SU-DHL-6 (cell line): ENCODE results near the gene GGT6.
A peak's percentile ranks its signal among the peaks of the same experiment; 100 is the strongest.

Experiments used
- H2AFZ ChIP-seq: fragments of 200-600 bp; sonication (generic); 2 replicates; pipeline ENCODE4 v1.6.1; 2014; ENCODE audit warnings: low read depth, mild to moderate bottlenecking, moderate library complexity, mixed read lengths, antibody characterized with exemption, low read length; ENCODE audit not compliant: severe bottlenecking
- H3F3A ChIP-seq: fragments of 200-600 bp; shearing (Covaris generic); 2 replicates; pipeline ENCODE4 v1.6.0; 2016; ENCODE audit warnings: antibody characterized with exemption, mild to moderate bottlenecking; ENCODE audit not compliant: insufficient read depth
- H3K27ac ChIP-seq: fragments of 200-600 bp; sonication (generic); 2 replicates; pipeline ENCODE4 v1.5.1; 2016; ENCODE audit warnings: low read depth, mild to moderate bottlenecking, low read length, moderate library complexity, mixed read lengths
- H3K27me3 ChIP-seq: fragments of 200-600 bp; sonication (generic), shearing (Covaris generic); 2 replicates; pipeline ENCODE4 v1.6.0; 2014; ENCODE audit warnings: mild to moderate bottlenecking, low read length
- H3K36me3 ChIP-seq: fragments of 200-600 bp; sonication (generic); 2 replicates; pipeline ENCODE4 v1.6.1; 2014; ENCODE audit warnings: mild to moderate bottlenecking, low read length, mixed read lengths
- H3K4me2 ChIP-seq: fragments of 300-600, 200-600 bp; shearing (Covaris generic), sonication (generic); 2 replicates; pipeline ENCODE4 v1.6.0; 2014; ENCODE audit warnings: low read length, low read depth, mild to moderate bottlenecking; ENCODE audit not compliant: poor library complexity, severe bottlenecking
- H3K4me3 ChIP-seq: fragments of 200-600 bp; sonication (generic); 2 replicates; pipeline ENCODE4 v1.5.1; 2014; ENCODE audit warnings: antibody characterized with exemption, low read length, mild to moderate bottlenecking, mixed read lengths; ENCODE audit not compliant: insufficient read depth, poor library complexity, severe bottlenecking
- H3K79me2 ChIP-seq: fragments of 200-600 bp; sonication (generic); 2 replicates; pipeline ENCODE4 v1.6.1; 2014; ENCODE audit warnings: mild to moderate bottlenecking, low read length, moderate library complexity; ENCODE audit not compliant: insufficient read depth
- H3K9ac ChIP-seq: fragments of 200-600 bp; sonication (generic); 2 replicates; pipeline ENCODE4 v1.7.0; 2014; ENCODE audit warnings: mild to moderate bottlenecking, low read length
- H3K9me2 ChIP-seq: fragments of 200-600 bp; sonication (generic); replicated peaks from 2 replicates; pipeline ENCODE4 v1.6.1; 2014; ENCODE audit warnings: low read length; ENCODE audit not compliant: insufficient read depth
- H3K9me3 ChIP-seq: fragments of 200-600 bp; sonication (generic); 2 replicates; pipeline ENCODE4 v1.6.1; 2014; ENCODE audit warnings: low read length, mixed read lengths; ENCODE audit not compliant: insufficient read depth
- H4K20me1 ChIP-seq: fragments of 200-600 bp; sonication (generic); 2 replicates; pipeline ENCODE4 v1.6.1; 2014; ENCODE audit warnings: low read depth, mild to moderate bottlenecking, antibody characterized with exemption, low read length, moderate library complexity, mixed read lengths
- EZH2phosphoT487 ChIP-seq: fragments of 200-600 bp; sonication (generic), shearing (Covaris generic); conservative IDR thresholded peaks from 2 replicates; pipeline ENCODE4 v1.6.1; 2018; ENCODE audit warnings: mild to moderate bottlenecking, antibody characterized with exemption, low read length, moderate library complexity, mixed read lengths
- TF ChIP-seq, protein P1 (sequence below): fragments of 200-600 bp; sonication (generic); IDR thresholded peaks from one replicate; pipeline ENCODE4 v1.5.1; 2017; ENCODE audit warnings: antibody characterized with exemption, mild to moderate bottlenecking, low read length, moderate library complexity; ENCODE audit not compliant: insufficient read depth, poor library complexity, severe bottlenecking

Gene GGT6

DNA sequence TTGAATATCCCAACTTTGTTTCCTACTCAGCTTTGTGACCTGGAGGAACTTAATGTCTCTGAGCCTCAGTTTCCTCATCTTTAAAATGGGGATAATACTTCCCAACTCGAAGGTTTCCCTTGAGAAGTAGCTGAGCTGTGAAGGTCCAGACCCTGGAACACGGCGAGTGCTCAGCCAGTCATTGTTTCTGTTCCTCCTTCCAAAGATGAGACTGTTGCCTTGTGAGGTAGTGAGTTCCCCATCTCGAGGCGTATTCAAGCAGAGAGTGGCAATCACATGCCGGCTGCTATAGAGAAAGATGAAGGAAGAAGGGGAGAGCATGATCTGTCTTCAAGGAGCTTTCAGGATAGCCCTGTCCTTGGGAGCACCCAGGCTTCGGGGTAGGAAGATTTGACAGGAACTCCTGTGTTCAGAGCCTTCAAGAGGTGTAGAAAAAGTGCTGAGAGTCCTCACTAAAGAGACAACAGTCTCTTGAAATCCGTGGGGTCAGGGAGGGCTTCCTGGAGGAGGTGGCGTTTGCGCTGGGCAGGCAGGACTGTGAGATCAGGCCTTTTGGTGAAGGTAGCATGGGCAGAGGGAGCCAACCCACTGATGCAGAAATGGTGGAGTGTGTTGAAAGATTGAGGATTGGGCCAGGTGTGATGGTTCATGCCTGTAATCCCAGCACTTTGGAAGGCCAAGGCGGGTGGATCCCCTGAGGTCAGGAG, 34.5 kb downstream of the GGT6 start:
- Histone ChIP-seq H3K27ac (no peak overlapping the region), H2AFZ (no peak overlapping the region), H3K36me3 (no peaks in the 10 kb centered on the region), H3K9me2 (no peaks in the 10 kb centered on the region), H3K9ac (no peak overlapping the region), H4K20me1 (no peaks in the 10 kb centered on the region), H3K9me3 (no peaks in the 10 kb centered on the region), H3K4me3 (no peak overlapping the region), H3K79me2 (no peaks in the 10 kb centered on the region), H3K27me3 (no peaks in the 10 kb centered on the region), H3F3A (peaks cover 5% of the 10 kb centered on the region), H3K4me2 (no peak overlapping the region)
- TF ChIP-seq, protein P1, sequence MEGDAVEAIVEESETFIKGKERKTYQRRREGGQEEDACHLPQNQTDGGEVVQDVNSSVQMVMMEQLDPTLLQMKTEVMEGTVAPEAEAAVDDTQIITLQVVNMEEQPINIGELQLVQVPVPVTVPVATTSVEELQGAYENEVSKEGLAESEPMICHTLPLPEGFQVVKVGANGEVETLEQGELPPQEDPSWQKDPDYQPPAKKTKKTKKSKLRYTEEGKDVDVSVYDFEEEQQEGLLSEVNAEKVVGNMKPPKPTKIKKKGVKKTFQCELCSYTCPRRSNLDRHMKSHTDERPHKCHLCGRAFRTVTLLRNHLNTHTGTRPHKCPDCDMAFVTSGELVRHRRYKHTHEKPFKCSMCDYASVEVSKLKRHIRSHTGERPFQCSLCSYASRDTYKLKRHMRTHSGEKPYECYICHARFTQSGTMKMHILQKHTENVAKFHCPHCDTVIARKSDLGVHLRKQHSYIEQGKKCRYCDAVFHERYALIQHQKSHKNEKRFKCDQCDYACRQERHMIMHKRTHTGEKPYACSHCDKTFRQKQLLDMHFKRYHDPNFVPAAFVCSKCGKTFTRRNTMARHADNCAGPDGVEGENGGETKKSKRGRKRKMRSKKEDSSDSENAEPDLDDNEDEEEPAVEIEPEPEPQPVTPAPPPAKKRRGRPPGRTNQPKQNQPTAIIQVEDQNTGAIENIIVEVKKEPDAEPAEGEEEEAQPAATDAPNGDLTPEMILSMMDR: no peak
- no peak for TF ChIP-seq EZH2phosphoT487

- peak overlapping the region; percentile 83 for H3K27ac ChIP-seq
- H3K4me3 ChIP-seq: peak overlapping the region; percentile 10
- H3F3A ChIP-seq: peaks cover 5% of the 10 kb centered on the region
- peak overlapping the region; percentile 5 for H2AFZ ChIP-seq
- no peaks in the 10 kb centered on the region for H3K9me3 ChIP-seq
- no peaks in the 10 kb centered on the region for H3K79me2 ChIP-seq
- peak overlapping the region; percentile 23; the same call in 1 of the 2 replicates for H3K9ac ChIP-seq
- no peaks in the 10 kb centered on the region for H3K36me3 ChIP-seq
- TF ChIP-seq, protein P1: no peak
- TF ChIP-seq EZH2phosphoT487: no peak
- H3K9me2 ChIP-seq: no peaks in the 10 kb centered on the region
- H3K27me3 ChIP-seq: no peaks in the 10 kb centered on the region
- no peaks in the 10 kb centered on the region for H4K20me1 ChIP-seq
- H3K4me2 ChIP-seq: peak overlapping the region; percentile 58
These were observed 36.4 kb downstream of the GGT6 start for GRCh38 chr17:4523946-4524345.

- peak overlapping the region; percentile 23; the same call in 1 of the 2 replicates for H3K9ac ChIP-seq
- no peaks in the 10 kb centered on the region for H3K9me2 ChIP-seq
- no peaks in the 10 kb centered on the region for H4K20me1 ChIP-seq
- H3F3A ChIP-seq: peaks cover 8% of the 10 kb centered on the region
- H3K9me3 ChIP-seq: no peaks in the 10 kb centered on the region
- H3K36me3 ChIP-seq: no peaks in the 10 kb centered on the region
- H3K4me3 ChIP-seq: no peak overlapping the region
- peak overlapping the region; percentile 58 for H3K4me2 ChIP-seq
- peak overlapping the region; percentile 83 for H3K27ac ChIP-seq
- TF ChIP-seq EZH2phosphoT487: no peak
- TF ChIP-seq, protein P1: no peak
- no peaks in the 10 kb centered on the region for H3K27me3 ChIP-seq
- no peaks in the 10 kb centered on the region for H3K79me2 ChIP-seq
- H2AFZ ChIP-seq: no peak overlapping the region
These were observed 37.7 kb downstream of the GGT6 start for GRCh38 chr17:4522661-4523060.
